Neural crest cell (in vitro differentiated cells): ENCODE results near the gene NCAPH2. TPM values are rescaled to one million over a fixed set of nuclear protein-coding genes. Genes with fewer than 3 reads are reported as not detected.

Experiments used
- DNase-seq: peaks from one replicate; pipeline ENCODE4 v3.0.0; 2021; ENCODE audit warnings: low read depth, mixed read lengths, low spot score
- H3K27ac Mint-ChIP-seq: one replicate; pipeline ENCODE4 v1.8.0; 2021; ENCODE audit warnings: mild to moderate bottlenecking, mixed read lengths; ENCODE audit not compliant: unreplicated experiment
- H3K27me3 Mint-ChIP-seq: 2 replicates; pipeline ENCODE4 v1.8.0; 2021; ENCODE audit warnings: low read depth, mild to moderate bottlenecking, mixed read lengths
- H3K36me3 Mint-ChIP-seq: 2 replicates; pipeline ENCODE4 v1.8.0; 2021; ENCODE audit warnings: low read depth, mild to moderate bottlenecking, mixed read lengths
- H3K4me1 Mint-ChIP-seq: 2 replicates; pipeline ENCODE4 v1.8.0; 2021; ENCODE audit warnings: mixed read lengths
- H3K4me3 Mint-ChIP-seq: one replicate; pipeline ENCODE4 v1.8.0; 2021; ENCODE audit warnings: mild to moderate bottlenecking, mixed read lengths
- H3K9me3 Mint-ChIP-seq: 2 replicates; pipeline ENCODE4 v1.8.0; 2021; ENCODE audit warnings: mixed read lengths
- total RNA-seq: library from RNA; stranded (reverse); gene quantifications from 2 replicates; pipeline ENCODE4 v1.2.1, GENCODE V29; 2021
- TF ChIP-seq, protein P1 (sequence below): fragments of 200-600 bp; sonication (generic); conservative IDR thresholded peaks from 2 replicates; pipeline ENCODE4 v1.5.0; 2021; ENCODE audit warnings: antibody characterized with exemption, mild to moderate bottlenecking

The NCAPH2 gene
- total RNA-seq, 1 donor from 2014 or later = 114 TPM

GRCh38 chr22:50461979-50462540 is 46.0 kb upstream of the NCAPH2 start:
- Mint-ChIP-seq H3K4me1 (no peaks in the 10 kb centered on the region), H3K36me3 (peaks cover 7% of the 10 kb centered on the region), H3K27ac (no peak overlapping the region), H3K27me3 (no peaks in the 10 kb centered on the region), H3K4me3 (no peak overlapping the region), H3K9me3 (no peaks in the 10 kb centered on the region)
- TF ChIP-seq, protein P1, sequence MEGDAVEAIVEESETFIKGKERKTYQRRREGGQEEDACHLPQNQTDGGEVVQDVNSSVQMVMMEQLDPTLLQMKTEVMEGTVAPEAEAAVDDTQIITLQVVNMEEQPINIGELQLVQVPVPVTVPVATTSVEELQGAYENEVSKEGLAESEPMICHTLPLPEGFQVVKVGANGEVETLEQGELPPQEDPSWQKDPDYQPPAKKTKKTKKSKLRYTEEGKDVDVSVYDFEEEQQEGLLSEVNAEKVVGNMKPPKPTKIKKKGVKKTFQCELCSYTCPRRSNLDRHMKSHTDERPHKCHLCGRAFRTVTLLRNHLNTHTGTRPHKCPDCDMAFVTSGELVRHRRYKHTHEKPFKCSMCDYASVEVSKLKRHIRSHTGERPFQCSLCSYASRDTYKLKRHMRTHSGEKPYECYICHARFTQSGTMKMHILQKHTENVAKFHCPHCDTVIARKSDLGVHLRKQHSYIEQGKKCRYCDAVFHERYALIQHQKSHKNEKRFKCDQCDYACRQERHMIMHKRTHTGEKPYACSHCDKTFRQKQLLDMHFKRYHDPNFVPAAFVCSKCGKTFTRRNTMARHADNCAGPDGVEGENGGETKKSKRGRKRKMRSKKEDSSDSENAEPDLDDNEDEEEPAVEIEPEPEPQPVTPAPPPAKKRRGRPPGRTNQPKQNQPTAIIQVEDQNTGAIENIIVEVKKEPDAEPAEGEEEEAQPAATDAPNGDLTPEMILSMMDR = no peak
- no peak for DNase-seq

GRCh38 chr22:50463188-50463900 is 44.7 kb upstream of the NCAPH2 start:
- DNase-seq = no peak
- no peaks in the 10 kb centered on the region for H3K27me3 Mint-ChIP-seq
- peaks cover 4% of the 10 kb centered on the region for H3K36me3 Mint-ChIP-seq
- no peak overlapping the region for H3K4me3 Mint-ChIP-seq
- H3K4me1 Mint-ChIP-seq = no peaks in the 10 kb centered on the region
- H3K9me3 Mint-ChIP-seq = no peaks in the 10 kb centered on the region
- TF ChIP-seq, protein P1 = no peak
- no peak overlapping the region for H3K27ac Mint-ChIP-seq

DNA sequence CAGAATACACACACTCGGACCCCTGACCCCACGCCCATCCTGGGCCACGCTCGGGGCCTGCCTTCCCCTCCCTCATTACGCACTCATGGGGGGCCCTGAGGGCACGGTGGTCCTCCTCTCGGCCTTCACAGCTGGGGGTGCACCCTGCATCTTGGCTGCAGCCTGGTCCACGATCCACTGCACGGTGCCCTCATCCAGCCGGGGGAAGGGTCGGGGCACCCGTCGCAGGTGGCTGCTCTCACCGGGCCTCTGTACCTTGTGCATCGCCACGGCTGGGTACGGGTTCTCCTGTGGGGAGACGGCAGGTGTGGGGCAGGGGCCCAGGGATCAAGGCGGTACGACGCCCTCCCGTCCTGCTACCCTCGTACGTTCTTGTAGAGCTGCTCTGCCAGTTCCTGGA is 43.6 kb upstream of the NCAPH2 start:
- peaks cover 4% of the 10 kb centered on the region for H3K36me3 Mint-ChIP-seq
- H3K27ac Mint-ChIP-seq = no peak overlapping the region
- H3K4me3 Mint-ChIP-seq = no peak overlapping the region
- DNase-seq = no peak
- H3K9me3 Mint-ChIP-seq = no peaks in the 10 kb centered on the region
- no peaks in the 10 kb centered on the region for H3K27me3 Mint-ChIP-seq
- TF ChIP-seq, protein P1 = no peak
- no peaks in the 10 kb centered on the region for H3K4me1 Mint-ChIP-seq

GRCh38 chr22:50465066-50465930 is 42.7 kb upstream of the NCAPH2 start:
- peaks cover 4% of the 10 kb centered on the region for H3K36me3 Mint-ChIP-seq
- TF ChIP-seq, protein P1 = no peak
- no peak for DNase-seq
- H3K27me3 Mint-ChIP-seq = no peaks in the 10 kb centered on the region
- no peak overlapping the region for H3K27ac Mint-ChIP-seq
- no peaks in the 10 kb centered on the region for H3K4me1 Mint-ChIP-seq
- H3K4me3 Mint-ChIP-seq = no peak overlapping the region
- no peaks in the 10 kb centered on the region for H3K9me3 Mint-ChIP-seq

- no peak overlapping the region for H3K4me3 Mint-ChIP-seq
- no peak overlapping the region for H3K27ac Mint-ChIP-seq
- H3K36me3 Mint-ChIP-seq = peaks cover 4% of the 10 kb centered on the region
- H3K9me3 Mint-ChIP-seq = no peaks in the 10 kb centered on the region
- TF ChIP-seq, protein P1 = no peak
- no peaks in the 10 kb centered on the region for H3K27me3 Mint-ChIP-seq
- DNase-seq = no peak
- peaks cover 4% of the 10 kb centered on the region for H3K4me1 Mint-ChIP-seq
Measured at GRCh38 chr22:50467341-50467740, 40.7 kb upstream of the NCAPH2 start.
